Measurements from ENCODE around the gene PHC2. TPM values are rescaled to one million over a fixed set of nuclear protein-coding genes. Genes with fewer than 3 reads are reported as not detected.

PHC2 gene
- total and polyA plus RNA-seq, 8 donors, result 70.8 to 140 (median 109) TPM

DNA sequence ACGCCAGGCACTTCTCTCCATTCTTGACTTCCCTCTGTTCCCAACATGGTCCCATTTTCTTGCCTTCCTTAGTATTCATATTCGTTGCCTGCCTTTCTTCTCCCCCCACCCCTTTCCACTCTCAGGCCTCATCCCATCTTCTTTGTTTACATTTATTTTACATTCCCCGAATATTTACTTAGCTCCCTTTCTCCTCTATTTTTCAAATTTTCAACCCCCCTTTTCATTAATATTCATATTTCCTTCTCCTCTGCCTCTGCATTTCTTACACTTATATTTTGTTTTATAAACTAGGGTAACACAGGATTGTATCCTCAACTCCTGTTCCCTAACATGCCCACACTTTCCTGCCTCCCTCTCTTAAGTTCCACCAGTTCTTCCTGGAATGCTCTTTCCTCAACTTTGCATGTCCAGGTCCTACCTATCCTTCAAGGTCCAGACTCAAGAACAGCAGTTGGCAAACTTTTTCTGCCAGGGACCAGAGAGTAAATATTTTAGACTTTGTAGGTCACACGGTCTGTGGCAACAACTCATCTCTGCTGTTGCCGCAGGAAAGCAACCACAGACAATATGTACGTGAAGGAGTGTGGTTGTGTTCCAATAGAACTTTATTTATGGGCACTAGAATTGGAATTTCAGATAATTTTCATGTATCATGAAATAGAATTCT is 80.1 kb downstream of the PHC2 start:
- 26 to 44% (median 41%) methylated on average over 6 of the region's 6 CpGs for WGBS, 5 donors
- no peaks in the 10 kb centered on the region for H3K9me3 ChIP-seq
- H3K4me3 ChIP-seq, result peak overlapping the region; percentile 46 to 97 (median 51)
- peaks cover 14 to 43% (median 36%) of the 10 kb centered on the region in 4 donors for H3K4me1 ChIP-seq
- intact Hi-C loops (cut with DNase I; ENCODE audit: low total_unique reads), result no loop called here
- TF ChIP-seq EP300 (IDR thresholded peaks at IDR 0.05), result no peak
- no peak for TF ChIP-seq POLR2AphosphoS5 (IDR thresholded peaks at IDR 0.05)
- no peak for TF ChIP-seq POLR2A (IDR thresholded peaks at IDR 0.05)
- TF ChIP-seq, protein P1, sequence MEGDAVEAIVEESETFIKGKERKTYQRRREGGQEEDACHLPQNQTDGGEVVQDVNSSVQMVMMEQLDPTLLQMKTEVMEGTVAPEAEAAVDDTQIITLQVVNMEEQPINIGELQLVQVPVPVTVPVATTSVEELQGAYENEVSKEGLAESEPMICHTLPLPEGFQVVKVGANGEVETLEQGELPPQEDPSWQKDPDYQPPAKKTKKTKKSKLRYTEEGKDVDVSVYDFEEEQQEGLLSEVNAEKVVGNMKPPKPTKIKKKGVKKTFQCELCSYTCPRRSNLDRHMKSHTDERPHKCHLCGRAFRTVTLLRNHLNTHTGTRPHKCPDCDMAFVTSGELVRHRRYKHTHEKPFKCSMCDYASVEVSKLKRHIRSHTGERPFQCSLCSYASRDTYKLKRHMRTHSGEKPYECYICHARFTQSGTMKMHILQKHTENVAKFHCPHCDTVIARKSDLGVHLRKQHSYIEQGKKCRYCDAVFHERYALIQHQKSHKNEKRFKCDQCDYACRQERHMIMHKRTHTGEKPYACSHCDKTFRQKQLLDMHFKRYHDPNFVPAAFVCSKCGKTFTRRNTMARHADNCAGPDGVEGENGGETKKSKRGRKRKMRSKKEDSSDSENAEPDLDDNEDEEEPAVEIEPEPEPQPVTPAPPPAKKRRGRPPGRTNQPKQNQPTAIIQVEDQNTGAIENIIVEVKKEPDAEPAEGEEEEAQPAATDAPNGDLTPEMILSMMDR (IDR thresholded peaks at IDR 0.05), result no peak
- peak overlapping the region; percentile 82 to 100 (median 84) for H3K27ac ChIP-seq
- DNase-seq, result no peak
- H3K27me3 ChIP-seq, result no peaks in the 10 kb centered on the region
- H3K36me3 ChIP-seq, result peaks cover 3 to 17% (median 13%) of the 10 kb centered on the region in 4 donors

- Histone ChIP-seq H3K27me3 (no peaks in the 10 kb centered on the region), H3K4me3 (peak overlapping the region; percentile 81 to 97 (median 92)), H3K36me3 (peaks cover 3 to 16% (median 12%) of the 10 kb centered on the region in 4 donors), H3K4me1 (peaks cover 21 to 51% (median 44%) of the 10 kb centered on the region in 4 donors), H3K9me3 (no peaks in the 10 kb centered on the region), H3K27ac (peak overlapping the region; percentile 82 to 100 (median 99))
- intact Hi-C loops (cut with DNase I; ENCODE audit: low total_unique reads), result no loop called here
- TF ChIP-seq POLR2A (IDR thresholded peaks at IDR 0.05), result peak in 1 of 4 donors; percentile 22
- TF ChIP-seq, protein P1 (IDR thresholded peaks at IDR 0.05), result no peak
- peak; percentile 74 to 85 (median 77) for TF ChIP-seq POLR2AphosphoS5 (IDR thresholded peaks at IDR 0.05)
- peak; percentile 89 to 96 for DNase-seq
- 0 to 2% (median 1%) methylated on average over 25 to 95 of the region's 104 CpGs for WGBS, 5 donors
Observed at GRCh38 chr1:33349778-33350610, 80.9 kb downstream of the PHC2 start.

DNA sequence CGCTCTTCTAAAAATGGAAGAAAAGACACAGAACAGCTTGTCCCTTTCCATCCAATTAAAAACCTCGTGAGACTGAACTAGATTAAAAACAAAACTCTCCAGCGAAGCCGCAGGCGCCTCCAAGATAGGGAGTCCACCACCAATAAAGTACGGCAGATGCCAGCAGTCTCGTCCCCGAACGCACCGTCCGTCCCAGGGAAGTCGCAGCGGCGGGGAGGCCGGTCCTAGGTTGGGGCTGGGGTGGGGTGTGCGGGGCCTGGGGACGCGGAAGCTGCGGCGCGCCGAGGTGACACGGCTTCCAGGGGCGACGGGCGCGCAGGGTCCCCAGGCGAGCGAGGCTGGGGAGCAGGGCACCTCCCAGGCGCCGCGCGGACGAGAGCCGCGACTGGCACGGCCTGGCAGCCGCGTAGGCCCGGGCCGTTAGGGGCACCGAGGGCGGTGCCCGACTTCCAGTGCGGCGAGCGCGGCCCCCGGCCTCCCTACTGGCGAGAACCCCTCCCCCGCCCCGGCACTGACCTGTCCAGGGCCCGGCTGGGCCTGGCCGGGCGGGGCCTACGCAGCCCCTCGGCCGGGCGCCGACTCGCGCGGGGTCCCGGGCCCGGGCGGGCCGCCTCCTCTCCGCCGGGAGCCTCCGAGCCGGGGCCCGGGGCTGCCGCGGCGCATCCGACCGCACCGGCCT is 81.7 kb downstream of the PHC2 start:
- intact Hi-C loops (cut with DNase I; ENCODE audit: low total_unique reads), result no loop called here
- H3K27ac ChIP-seq, result peak overlapping the region; percentile 97 to 100 (median 99)
- H3K36me3 ChIP-seq, result peaks cover 3 to 14% (median 8%) of the 10 kb centered on the region in 4 donors
- H3K9me3 ChIP-seq, result no peaks in the 10 kb centered on the region
- 0 to 1% (median 0%) methylated on average over 23 to 78 of the region's 78 CpGs for WGBS, 5 donors
- H3K27me3 ChIP-seq, result no peaks in the 10 kb centered on the region
- TF ChIP-seq POLR2AphosphoS5 (IDR thresholded peaks at IDR 0.05), result no peak
- TF ChIP-seq, protein P1 (IDR thresholded peaks at IDR 0.05), result no peak
- TF ChIP-seq POLR2A (IDR thresholded peaks at IDR 0.05), result no peak
- TF ChIP-seq EP300 (IDR thresholded peaks at IDR 0.05), result no peak
- H3K4me3 ChIP-seq, result peak overlapping the region; percentile 81 to 97 (median 92)
- peaks cover 29 to 59% (median 52%) of the 10 kb centered on the region in 4 donors for H3K4me1 ChIP-seq
- peak; percentile 53 to 75 for DNase-seq

DNA sequence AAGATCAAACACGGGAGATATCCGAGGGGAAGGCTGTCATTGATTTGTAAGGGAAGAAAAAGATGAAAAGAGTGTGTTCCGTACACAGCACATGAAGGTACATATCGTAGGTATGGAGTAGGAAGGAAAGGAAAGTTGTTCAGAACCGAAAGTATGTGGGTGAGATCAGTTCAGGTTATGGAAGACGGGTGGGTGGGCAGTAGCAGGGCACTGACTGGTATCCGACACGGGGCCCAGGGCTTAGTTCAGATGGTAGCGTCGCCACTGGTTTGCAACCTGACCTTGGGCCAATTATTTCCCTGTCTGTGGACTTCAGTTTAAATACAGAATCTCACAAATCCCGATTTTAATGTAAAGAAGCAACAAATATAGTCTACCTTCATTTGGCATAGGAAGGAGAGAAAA is 82.2 kb downstream of the PHC2 start:
- peaks cover 0 to 9% (median 3%) of the 10 kb centered on the region in 4 donors for H3K36me3 ChIP-seq

More for the DNA sequence above, 82.2 kb downstream of the PHC2 start:
- DNase-seq, result peak in 1 of 2 donors; percentile 59
- peak overlapping the region; percentile 81 to 97 (median 92) for H3K4me3 ChIP-seq
- intact Hi-C loops (cut with DNase I; ENCODE audit: low total_unique reads), result no loop called here
- H3K9me3 ChIP-seq, result no peaks in the 10 kb centered on the region
- H3K4me1 ChIP-seq, result peaks cover 34 to 64% (median 57%) of the 10 kb centered on the region in 4 donors
- H3K27me3 ChIP-seq, result no peaks in the 10 kb centered on the region
- 0 to 4% (median 3%) methylated on average over 11 of the region's 11 CpGs for WGBS, 5 donors
- TF ChIP-seq POLR2A (IDR thresholded peaks at IDR 0.05), result no peak
- no peak for TF ChIP-seq EP300 (IDR thresholded peaks at IDR 0.05)
- TF ChIP-seq, protein P1 (IDR thresholded peaks at IDR 0.05), result no peak
- peak in 2 of 3 donors; percentile 12 to 57 for TF ChIP-seq POLR2AphosphoS5 (IDR thresholded peaks at IDR 0.05)
- H3K27ac ChIP-seq, result peak overlapping the region; percentile 97 to 100 (median 99)
